ENCODE measurements around the gene GMNN.

The GMNN gene

GRCh38 chr6:24822696-24823095 lies 48.0 kb downstream of the GMNN start:
- H3K36me3 ChIP-seq (ENCODE audit: control insufficient read depth in 2 of 2, insufficient read depth in 1 of 2, low read length in 2 of 2): no peaks in the 10 kb centered on the region
- H3K4me3 ChIP-seq (ENCODE audit: low read depth, low read length): no peak overlapping the region
- H3K4me1 ChIP-seq (ENCODE audit: control insufficient read depth, insufficient read depth, low read length): no peaks in the 10 kb centered on the region; the same call in 1 of the 2 replicates
- H3K27ac ChIP-seq (ENCODE audit: extremely low read depth, low read depth, low read length): no peak overlapping the region
- ChIA-PET CTCF (no interaction called here), POLR2A (no interaction called here)
- TF ChIP-seq ZNF324 (tag by site-specific recombination; IDR thresholded peaks at IDR 0.05): no peak
- no peak for TF ChIP-seq ZNF571 (tag by site-specific recombination; IDR thresholded peaks at IDR 0.05)
- no peak for TF ChIP-seq ZNF768 (tag by site-specific recombination; IDR thresholded peaks at IDR 0.05)
- no peak for TF ChIP-seq ZNF341 (tag by site-specific recombination; IDR thresholded peaks at IDR 0.05; ENCODE audit: low read depth)
- TF ChIP-seq SP3 (tag by site-specific recombination; IDR thresholded peaks at IDR 0.05): no peak
- no peak for TF ChIP-seq ZNF692 (tag by site-specific recombination; IDR thresholded peaks at IDR 0.05)
- no peak for TF ChIP-seq ZNF175 (tag by site-specific recombination; IDR thresholded peaks at IDR 0.05)
- no peak for TF ChIP-seq ZNF311 (tag by site-specific recombination; IDR thresholded peaks at IDR 0.05; ENCODE audit: borderline replicate concordance)
- no peak for TF ChIP-seq ZFP3 (tag by site-specific recombination; IDR thresholded peaks at IDR 0.05; ENCODE audit: low read depth)
- no peak for TF ChIP-seq AEBP2 (tag by site-specific recombination; IDR thresholded peaks at IDR 0.05; ENCODE audit: borderline replicate concordance)
- TF ChIP-seq ZBTB10 (tag by site-specific recombination; IDR thresholded peaks at IDR 0.05): no peak
- no peak for TF ChIP-seq ZFHX2 (tag by site-specific recombination; conservative IDR thresholded peaks at IDR 0.05)
- no peaks in the 10 kb centered on the region for H3K9me3 ChIP-seq (ENCODE audit: control insufficient read depth, insufficient read depth, low read depth, low read length)

- H3K4me1 ChIP-seq (ENCODE audit: control insufficient read depth, insufficient read depth, low read length): no peaks in the 10 kb centered on the region; the same call in 1 of the 2 replicates
- no peaks in the 10 kb centered on the region for H3K9me3 ChIP-seq (ENCODE audit: control insufficient read depth, insufficient read depth, low read depth, low read length)
- no peaks in the 10 kb centered on the region for H3K36me3 ChIP-seq (ENCODE audit: control insufficient read depth in 2 of 2, insufficient read depth in 1 of 2, low read length in 2 of 2)
- no peak overlapping the region for H3K27ac ChIP-seq (ENCODE audit: extremely low read depth, low read depth, low read length)
- TF ChIP-seq KLF7 (tag by site-specific recombination; IDR thresholded peaks at IDR 0.05; ENCODE audit: borderline replicate concordance): no peak
- TF ChIP-seq ZNF24 (tag by site-specific recombination; IDR thresholded peaks at IDR 0.05): no peak
- no peak for TF ChIP-seq ZNF362 (tag by site-specific recombination; IDR thresholded peaks at IDR 0.05)
- TF ChIP-seq ZNF473 (tag by site-specific recombination; IDR thresholded peaks at IDR 0.05): no peak
- no peak for TF ChIP-seq ZNF146 (tag by site-specific recombination; IDR thresholded peaks at IDR 0.05)
- no peak for TF ChIP-seq ZNF514 (tag by site-specific recombination; IDR thresholded peaks at IDR 0.05)
- TF ChIP-seq ZNF138 (tag by site-specific recombination; IDR thresholded peaks at IDR 0.05; ENCODE audit: borderline replicate concordance): no peak
- ChIA-PET CTCF (no interaction called here), POLR2A (no interaction called here)
- H3K4me3 ChIP-seq (ENCODE audit: low read depth, low read length): no peak overlapping the region
These were observed 48.4 kb downstream of the GMNN start for GRCh38 chr6:24823185-24823584.
